Measurements from ENCODE around the gene TMEM167A.

DNA sequence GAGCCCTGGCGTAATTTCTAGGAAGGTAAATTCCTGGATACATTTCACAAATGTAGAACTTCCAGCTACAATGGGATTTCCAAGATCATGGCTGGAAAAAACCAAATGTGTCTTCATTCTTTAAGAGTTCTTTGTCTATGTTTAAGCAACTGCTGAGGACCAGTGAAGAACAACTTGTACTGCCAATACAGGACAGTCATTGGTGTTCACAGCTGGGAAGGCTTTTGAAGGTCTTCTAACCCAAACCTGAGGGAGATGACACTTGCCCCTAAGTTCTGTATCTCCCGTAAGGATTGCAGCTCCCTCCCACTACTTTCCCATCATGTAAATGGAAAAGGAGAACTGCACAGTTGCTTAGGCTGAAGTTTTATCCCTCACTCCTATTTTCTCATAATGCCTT is 28.4 kb downstream of the TMEM167A start:
- TF ChIP-seq EZH2 (IDR thresholded peaks at IDR 0.05; ENCODE audit: borderline replicate concordance, insufficient read depth, low read depth, low read length, poor library complexity, severe bottlenecking) = no peak
- TF ChIP-seq, protein P1, sequence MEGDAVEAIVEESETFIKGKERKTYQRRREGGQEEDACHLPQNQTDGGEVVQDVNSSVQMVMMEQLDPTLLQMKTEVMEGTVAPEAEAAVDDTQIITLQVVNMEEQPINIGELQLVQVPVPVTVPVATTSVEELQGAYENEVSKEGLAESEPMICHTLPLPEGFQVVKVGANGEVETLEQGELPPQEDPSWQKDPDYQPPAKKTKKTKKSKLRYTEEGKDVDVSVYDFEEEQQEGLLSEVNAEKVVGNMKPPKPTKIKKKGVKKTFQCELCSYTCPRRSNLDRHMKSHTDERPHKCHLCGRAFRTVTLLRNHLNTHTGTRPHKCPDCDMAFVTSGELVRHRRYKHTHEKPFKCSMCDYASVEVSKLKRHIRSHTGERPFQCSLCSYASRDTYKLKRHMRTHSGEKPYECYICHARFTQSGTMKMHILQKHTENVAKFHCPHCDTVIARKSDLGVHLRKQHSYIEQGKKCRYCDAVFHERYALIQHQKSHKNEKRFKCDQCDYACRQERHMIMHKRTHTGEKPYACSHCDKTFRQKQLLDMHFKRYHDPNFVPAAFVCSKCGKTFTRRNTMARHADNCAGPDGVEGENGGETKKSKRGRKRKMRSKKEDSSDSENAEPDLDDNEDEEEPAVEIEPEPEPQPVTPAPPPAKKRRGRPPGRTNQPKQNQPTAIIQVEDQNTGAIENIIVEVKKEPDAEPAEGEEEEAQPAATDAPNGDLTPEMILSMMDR (IDR thresholded peaks at IDR 0.05) = no peak
